ENCODE data around the gene ZFP69.

- no peak for TF ChIP-seq CREB1 (IDR thresholded peaks at IDR 0.05; ENCODE audit: low read depth)
- TF ChIP-seq CTCF (IDR thresholded peaks at IDR 0.05 in 2 of 3, conservative IDR thresholded peaks at IDR 0.05 in 1 of 3; ENCODE audit: control insufficient read depth in 2 of 3, extremely low read depth in 1 of 3, insufficient read depth in 1 of 3, low read depth in 3 of 3, low read length in 3 of 3), result no peak
Observed at GRCh38 chr1:40495315-40495903, 18.3 kb downstream of the ZFP69 start.

Measured in GM12878 (cell line).